HL-60/S4 (cell line): ENCODE results near the gene PRCD.
"Not testable (repeated sequence)": the region's sequence is repeated elsewhere in the genome, so short reads cannot be mapped to it uniquely, and the experiment has no call there.

Experiments used
- in situ Hi-C: fragments of 300-500 bp; cut with MboI; formaldehyde crosslinking; loops from 2 replicates; pipeline ENCODE4 v1.14.3; 2022; ENCODE audit warnings: low sequenced_read_pairs

PRCD gene

GRCh38 chr17:76550712-76551615 is 11.1 kb downstream of the PRCD start:
- in situ Hi-C loops: no loop called here

DNA sequence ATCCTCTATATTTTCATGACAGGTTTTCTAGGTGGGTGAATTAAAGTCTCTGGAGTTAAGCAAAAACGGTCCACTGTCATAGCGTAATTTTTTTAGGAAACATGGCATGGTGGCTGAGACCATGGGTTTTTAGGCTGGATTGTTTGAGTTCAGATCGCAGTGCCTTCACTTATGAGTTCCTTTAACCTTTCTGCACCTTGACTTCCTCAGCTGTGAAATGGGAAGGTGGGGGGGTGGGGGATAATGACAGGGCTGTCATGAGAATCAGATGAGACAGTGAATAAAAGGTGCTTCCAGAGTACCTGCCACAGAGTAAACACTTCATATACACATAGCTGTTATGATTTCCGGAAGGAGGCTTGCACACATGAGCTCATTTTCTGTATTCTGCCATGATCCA is 11.8 kb downstream of the PRCD start:
- in situ Hi-C loops: no loop called here

GRCh38 chr17:76553178-76553908 is 13.5 kb downstream of the PRCD start:
- in situ Hi-C loops: no loop called here

DNA sequence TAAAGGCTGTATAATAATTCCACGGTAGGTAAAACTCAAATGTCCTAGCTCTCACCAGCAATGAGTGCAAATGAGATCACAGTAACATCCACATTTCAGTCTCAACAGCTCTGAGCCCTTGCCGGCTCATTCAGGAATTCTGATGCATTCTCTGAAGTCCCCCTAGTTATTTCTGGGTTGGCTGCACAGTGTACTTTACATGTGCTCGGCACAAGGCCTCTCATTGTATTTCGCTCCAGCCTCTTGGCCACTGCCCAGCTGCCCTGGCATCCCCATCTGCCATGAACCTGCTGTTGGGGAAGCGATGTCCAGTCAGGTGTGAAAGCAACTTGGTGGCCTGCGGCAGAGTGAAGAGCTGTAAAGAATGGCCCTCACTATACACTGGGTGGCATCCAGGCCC is 14.3 kb downstream of the PRCD start:
- in situ Hi-C loops: no loop called here

- in situ Hi-C loops: no loop called here
These were observed 17.0 kb downstream of the PRCD start for GRCh38 chr17:76556765-76557367.

DNA sequence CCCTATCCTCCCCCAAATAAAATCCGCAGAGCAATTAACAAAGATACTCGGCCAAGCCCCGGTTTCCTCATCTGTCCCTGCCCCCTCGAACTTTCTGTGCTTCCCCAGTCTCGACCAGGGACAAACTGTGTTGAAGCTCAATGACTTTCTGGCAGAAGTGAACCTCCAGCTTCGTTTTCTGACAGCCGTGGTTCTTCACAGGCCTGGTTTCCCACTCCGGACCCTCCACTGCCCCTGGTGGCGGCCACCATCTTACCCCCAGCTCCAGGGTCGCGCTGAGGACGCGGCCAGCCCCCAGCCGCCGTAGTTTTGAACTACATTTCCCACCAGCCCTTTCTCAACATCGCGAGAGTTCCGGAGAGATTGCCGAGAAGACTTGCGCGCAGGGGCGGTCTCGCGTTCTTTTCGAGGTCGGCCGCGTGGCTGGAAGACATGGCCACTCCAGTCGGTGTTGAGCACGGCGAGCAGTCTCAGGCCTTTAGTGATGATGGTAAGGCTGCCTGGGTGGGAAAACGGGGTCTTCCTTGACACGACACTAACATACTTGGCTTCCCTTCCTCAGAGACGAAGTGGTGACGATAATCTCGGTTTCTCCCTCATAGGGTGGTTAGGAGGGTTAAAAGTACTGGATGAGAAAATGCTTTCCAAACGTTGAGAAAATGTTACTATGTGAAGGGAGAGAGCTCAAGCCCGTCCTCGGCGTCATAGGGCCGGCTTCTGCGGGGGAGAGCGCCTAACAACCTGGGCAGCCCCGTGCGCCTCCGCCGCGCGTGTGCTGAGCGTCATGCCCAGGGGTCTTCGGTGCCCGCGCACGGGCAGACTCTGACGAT is 17.7 kb downstream of the PRCD start:
- in situ Hi-C loops: no loop called here

DNA sequence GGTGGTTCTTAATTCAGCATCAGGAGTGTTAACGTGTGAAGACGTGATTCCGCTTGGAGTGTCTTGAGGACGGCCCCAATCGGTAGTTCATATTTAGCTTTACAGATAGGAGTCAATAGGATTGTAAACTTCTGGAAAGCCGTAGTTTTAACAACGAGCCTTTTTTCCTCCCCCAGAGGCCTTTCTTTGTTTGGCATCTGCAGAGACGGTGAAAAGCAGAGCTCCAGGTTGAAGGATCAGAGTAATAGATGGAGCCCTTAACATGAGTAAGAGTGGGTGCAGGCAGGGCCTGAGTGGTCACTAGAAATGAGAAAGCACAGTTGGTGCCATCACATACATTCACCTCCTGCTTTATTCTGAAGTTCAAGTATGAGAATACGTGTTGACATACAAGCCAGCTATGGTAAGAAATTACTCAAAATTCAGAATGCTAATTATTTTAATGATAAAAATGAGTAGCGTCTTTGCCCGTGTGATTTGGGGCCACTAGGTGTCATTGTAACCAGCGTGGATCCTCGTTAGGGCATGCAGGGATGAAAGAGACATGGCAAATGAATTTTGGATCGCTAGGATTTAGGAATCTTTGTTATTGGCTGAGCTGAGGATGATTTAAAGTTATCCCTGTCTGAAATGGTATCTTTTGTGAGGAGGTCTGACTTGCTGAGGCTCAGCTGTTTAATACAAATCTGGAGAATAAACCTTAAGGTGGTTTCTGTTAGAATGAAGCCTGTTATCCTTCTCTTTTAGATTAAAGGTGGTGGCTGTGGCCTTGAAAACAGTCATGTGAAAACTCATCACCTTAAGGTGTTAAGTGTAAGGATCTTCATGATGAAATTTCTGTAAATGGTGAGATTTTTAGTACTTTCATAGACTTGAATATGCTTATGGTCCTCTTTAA is 18.6 kb downstream of the PRCD start:
- in situ Hi-C loops: no loop called here

GRCh38 chr17:76559460-76559859 is 19.6 kb downstream of the PRCD start:
- in situ Hi-C loops: not testable (repeated sequence)

DNA sequence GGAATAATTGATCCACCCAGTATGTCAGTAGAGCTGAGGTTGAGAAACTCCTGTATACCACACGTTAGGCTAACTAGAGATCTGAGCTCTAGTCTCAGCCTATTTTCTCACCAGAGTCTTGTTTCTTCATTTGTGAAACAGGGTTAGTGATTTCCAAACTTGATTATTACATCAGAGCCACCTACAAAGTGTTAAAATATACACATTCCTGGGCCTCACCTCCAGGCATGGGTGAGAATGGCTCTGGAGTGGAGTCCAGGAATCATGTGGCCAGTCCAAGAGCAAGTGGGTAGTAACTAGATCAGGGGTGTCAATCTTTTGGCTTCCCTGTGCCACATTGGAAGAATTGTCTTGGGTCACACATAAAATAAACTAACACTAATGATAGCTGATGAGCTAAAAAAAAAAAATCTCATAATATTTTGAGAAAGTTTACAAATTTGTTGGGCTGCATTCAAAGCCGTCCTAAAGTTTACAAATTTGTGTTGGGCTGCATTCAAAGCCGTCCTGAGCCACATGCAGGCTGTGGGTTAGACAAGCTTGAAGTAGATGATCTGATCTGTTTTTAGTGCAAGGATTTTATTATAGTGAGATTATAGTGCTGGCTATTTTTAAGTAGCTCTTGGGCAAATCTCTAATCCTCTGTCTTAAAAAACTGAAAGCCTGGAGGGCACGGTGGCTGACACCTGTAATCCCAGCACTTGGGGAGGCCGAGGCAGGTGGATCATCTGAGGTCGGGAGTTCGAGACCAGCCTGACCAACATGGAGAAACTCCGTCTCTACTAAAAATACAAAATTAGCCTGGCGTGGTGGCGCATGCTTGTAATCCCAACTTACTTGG is 20.4 kb downstream of the PRCD start:
- in situ Hi-C loops: no loop called here

DNA sequence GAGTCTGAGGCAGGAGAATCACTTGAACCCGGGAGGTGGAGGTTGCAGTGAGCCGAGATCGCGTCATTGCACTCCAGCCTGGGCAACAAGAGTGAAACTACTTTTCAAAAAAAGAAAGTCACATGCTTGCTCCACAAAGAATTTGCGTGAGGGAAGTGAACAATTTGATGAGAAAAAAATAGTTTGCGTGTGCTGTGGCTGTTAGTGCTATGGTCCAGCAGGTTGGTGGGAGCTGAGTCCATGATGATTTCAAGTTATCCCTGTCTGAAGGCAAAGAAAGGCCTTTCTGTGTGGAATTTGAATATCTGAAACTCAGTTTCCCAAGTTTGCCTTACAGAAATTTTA is 21.0 kb downstream of the PRCD start:
- in situ Hi-C loops: no loop called here

GRCh38 chr17:76561332-76561731 is 21.5 kb downstream of the PRCD start:
- in situ Hi-C loops: no loop called here

- in situ Hi-C loops: no loop called here
These were observed 22.0 kb downstream of the PRCD start for GRCh38 chr17:76561799-76562268.

DNA sequence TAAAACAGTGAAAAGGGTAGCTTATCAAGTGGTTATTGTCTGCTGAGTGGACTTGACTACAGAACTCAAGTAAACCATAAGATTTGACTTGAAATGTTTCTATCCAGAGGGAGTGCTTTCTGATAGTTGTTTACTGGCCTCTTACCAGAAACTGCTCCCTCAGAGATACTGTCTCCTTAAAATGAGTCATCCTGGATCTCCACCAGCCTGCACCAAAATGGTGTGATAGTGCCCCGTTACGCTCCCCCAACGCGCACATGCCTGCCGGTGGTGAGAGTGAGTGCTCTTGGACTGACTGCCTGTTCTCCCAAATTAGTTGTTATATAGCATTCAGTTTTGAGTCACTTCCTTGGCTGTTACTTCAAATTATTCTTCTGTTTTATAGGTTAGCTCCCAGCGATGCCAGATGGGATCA is 22.9 kb downstream of the PRCD start:
- in situ Hi-C loops: no loop called here

GRCh38 chr17:76563359-76563758 is 23.5 kb downstream of the PRCD start:
- in situ Hi-C loops: not testable (repeated sequence)

- in situ Hi-C loops: not testable (repeated sequence)
These were observed 25.3 kb downstream of the PRCD start for GRCh38 chr17:76564991-76565727.

DNA sequence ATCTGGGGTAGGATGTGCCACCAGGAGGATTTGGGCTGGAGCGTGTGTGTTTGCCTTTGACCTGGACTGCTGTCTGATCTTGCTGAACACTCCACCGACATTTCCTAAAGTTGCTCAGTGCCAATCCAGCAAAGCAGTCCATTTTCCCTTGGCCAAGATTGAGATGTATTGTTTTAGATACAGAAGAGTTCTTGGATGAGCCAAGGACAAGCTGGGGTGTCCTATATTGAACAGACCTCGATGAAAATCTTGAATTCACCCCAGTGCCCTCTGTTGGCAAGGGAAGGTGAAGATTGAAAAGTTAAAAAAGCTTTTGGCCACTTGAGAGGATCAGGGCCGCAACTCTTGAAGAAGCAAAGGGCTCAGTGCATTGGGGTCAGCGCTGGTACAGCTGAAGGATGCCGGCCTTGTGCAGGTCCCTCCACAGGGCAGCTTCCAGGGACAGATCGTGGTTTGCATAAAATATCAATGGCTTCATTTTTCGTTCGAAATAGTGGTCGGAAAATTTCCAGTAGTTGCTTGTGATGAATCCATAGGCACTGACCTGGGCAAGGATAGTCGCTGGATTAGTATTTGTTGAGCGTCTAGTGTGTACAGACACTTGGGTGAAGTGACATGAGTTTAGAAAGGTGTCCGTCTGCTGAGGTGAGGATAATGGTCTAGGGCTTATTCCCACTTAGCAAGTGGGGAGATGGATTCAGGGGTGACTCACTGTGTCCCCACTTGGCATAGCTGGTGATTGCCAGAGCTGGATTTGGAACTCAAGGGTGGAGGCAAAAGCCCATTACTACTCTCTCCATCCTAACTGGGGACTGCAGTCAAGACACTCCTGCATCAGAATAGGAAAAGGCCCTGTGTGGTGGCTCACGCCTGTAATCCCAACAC is 26.1 kb downstream of the PRCD start:
- in situ Hi-C loops: no loop called here

DNA sequence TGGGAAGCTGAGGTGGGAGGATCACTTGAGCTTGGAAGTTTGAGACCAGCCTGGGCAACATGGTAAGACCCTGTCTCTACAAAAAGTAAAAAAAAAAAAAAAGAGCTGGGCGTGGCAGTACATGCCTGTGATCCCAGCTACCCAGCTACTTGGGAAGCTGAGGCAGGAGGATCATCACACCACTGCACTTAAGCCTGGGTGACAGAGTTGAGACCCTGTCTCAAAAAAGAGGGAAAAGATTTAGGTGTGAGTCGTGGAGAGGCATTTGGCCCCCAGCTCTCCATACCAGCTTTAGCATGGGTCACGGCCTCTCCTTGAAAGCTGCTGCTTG is 26.7 kb downstream of the PRCD start:
- in situ Hi-C loops: no loop called here
